ENCODE measurements around the gene RBM17. TPM values are rescaled to one million over a fixed set of nuclear protein-coding genes. Genes with fewer than 3 reads are reported as not detected.

The RBM17 gene
- total RNA-seq, 1 experiment from 2014 or later, result 160 TPM

DNA sequence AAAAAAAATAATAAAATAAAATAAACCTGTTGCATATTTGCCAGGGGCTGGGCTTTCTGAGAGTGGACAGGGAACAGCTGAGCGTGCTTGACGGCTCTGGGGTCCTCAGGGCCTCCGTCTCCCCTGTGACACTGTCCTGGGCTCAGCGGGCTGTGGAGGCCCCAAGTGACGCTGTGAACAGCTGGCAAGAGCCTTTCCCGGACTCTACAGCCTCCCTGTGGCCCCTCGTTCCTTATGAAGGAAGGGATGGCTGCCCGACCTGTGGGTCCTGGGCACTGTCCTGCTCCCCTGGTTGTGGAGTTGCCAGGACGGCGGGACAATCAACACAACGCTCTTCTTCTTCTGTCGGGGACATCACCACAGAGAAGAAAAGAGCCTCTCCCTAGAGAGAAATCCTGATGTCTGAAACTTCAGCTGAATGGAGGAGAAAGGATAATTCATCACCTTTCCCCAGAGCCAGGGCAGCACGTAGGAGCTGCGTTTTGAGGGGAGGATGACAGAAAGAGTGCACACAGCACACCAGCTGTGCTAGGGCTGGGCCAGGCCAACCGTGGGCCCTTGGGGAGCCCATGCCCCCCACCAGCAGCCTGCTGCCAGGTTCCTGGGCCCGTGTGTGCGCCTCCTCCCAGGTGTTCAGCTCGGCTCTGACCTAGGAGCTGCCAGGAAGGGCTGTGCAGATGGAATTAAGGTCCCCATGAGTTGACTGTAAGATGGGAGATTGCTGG is 45.4 kb downstream of the RBM17 start:
- no peak overlapping the region for H3K4me3 Mint-ChIP-seq
- ChIA-PET CTCF (interaction anchor here (0.9 to 2.3 kb wide), 5 partner anchors 8 to 68 kb away, joined by 3 to 10 read pairs (median 6); partner anchors contain the start of gene PFKFB3), POLR2A (no interaction called here)
- TF ChIP-seq TEAD1 (CRISPR knock-in tag; IDR thresholded peaks at IDR 0.05), result no peak
- TF ChIP-seq ZBTB21 (CRISPR knock-in tag; IDR thresholded peaks at IDR 0.05; ENCODE audit: borderline replicate concordance), result no peak
- TF ChIP-seq ZNF263 (CRISPR knock-in tag; IDR thresholded peaks at IDR 0.05; ENCODE audit: low read depth), result no peak
- no peak for TF ChIP-seq NFYB (CRISPR knock-in tag; conservative IDR thresholded peaks at IDR 0.05; ENCODE audit: low read depth)
- TF ChIP-seq CREB1 (CRISPR knock-in tag; IDR thresholded peaks at IDR 0.05), result no peak
- no peak for TF ChIP-seq FOXJ3 (CRISPR knock-in tag; IDR thresholded peaks at IDR 0.05; ENCODE audit: borderline replicate concordance)
- TF ChIP-seq OVOL2 (CRISPR knock-in tag; IDR thresholded peaks at IDR 0.05; ENCODE audit: borderline replicate concordance), result no peak
- no peak for TF ChIP-seq FOXP1 (CRISPR knock-in tag; IDR thresholded peaks at IDR 0.05; ENCODE audit: borderline replicate concordance)
- TF ChIP-seq, protein P1, sequence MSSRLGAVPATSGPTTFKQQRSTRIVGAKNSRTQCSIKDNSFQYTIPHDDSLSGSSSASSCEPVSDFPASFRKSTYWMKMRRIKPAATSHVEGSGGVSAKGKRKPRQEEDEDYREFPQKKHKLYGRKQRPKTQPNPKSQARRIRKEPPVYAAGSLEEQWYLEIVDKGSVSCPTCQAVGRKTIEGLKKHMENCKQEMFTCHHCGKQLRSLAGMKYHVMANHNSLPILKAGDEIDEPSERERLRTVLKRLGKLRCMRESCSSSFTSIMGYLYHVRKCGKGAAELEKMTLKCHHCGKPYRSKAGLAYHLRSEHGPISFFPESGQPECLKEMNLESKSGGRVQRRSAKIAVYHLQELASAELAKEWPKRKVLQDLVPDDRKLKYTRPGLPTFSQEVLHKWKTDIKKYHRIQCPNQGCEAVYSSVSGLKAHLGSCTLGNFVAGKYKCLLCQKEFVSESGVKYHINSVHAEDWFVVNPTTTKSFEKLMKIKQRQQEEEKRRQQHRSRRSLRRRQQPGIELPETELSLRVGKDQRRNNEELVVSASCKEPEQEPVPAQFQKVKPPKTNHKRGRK (CRISPR knock-in tag; IDR thresholded peaks at IDR 0.05; ENCODE audit: borderline replicate concordance), result no peak
- TF ChIP-seq, protein P2, sequence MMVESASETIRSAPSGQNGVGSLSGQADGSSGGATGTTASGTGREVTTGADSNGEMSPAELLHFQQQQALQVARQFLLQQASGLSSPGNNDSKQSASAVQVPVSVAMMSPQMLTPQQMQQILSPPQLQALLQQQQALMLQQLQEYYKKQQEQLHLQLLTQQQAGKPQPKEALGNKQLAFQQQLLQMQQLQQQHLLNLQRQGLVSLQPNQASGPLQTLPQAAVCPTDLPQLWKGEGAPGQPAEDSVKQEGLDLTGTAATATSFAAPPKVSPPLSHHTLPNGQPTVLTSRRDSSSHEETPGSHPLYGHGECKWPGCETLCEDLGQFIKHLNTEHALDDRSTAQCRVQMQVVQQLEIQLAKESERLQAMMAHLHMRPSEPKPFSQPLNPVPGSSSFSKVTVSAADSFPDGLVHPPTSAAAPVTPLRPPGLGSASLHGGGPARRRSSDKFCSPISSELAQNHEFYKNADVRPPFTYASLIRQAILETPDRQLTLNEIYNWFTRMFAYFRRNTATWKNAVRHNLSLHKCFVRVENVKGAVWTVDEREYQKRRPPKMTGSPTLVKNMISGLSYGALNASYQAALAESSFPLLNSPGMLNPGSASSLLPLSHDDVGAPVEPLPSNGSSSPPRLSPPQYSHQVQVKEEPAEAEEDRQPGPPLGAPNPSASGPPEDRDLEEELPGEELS (CRISPR knock-in tag; IDR thresholded peaks at IDR 0.05), result no peak
- TF ChIP-seq, protein P3, sequence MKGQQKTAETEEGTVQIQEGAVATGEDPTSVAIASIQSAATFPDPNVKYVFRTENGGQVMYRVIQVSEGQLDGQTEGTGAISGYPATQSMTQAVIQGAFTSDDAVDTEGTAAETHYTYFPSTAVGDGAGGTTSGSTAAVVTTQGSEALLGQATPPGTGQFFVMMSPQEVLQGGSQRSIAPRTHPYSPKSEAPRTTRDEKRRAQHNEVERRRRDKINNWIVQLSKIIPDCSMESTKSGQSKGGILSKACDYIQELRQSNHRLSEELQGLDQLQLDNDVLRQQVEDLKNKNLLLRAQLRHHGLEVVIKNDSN (CRISPR knock-in tag; IDR thresholded peaks at IDR 0.05), result no peak
- TF ChIP-seq AR (CRISPR knock-in tag; IDR thresholded peaks at IDR 0.05), result no peak
- no peak for TF ChIP-seq GRHL2 (CRISPR knock-in tag; IDR thresholded peaks at IDR 0.05; ENCODE audit: insufficient replicate concordance, severe bottlenecking)
- no peak for TF ChIP-seq EMX1 (CRISPR knock-in tag; IDR thresholded peaks at IDR 0.05)
- no peak for TF ChIP-seq TP53 (CRISPR knock-in tag; IDR thresholded peaks at IDR 0.05)
- H3K27me3 Mint-ChIP-seq (ENCODE audit: low read depth), result peaks cover 5% of the 10 kb centered on the region
- no peaks in the 10 kb centered on the region for H3K9me3 Mint-ChIP-seq
- H3K27ac Mint-ChIP-seq, result no peak overlapping the region
- no peaks in the 10 kb centered on the region for H3K36me3 Mint-ChIP-seq
- DNase-seq (ENCODE audit: low spot score) (no peak), ATAC-seq (no peak)
- peaks cover 15% of the 10 kb centered on the region for H3K4me1 Mint-ChIP-seq

GRCh38 chr10:6135039-6135438 is 46.2 kb downstream of the RBM17 start:
- H3K36me3 Mint-ChIP-seq, result no peaks in the 10 kb centered on the region
- no peak overlapping the region for H3K27ac Mint-ChIP-seq
- H3K4me3 Mint-ChIP-seq, result no peak overlapping the region
- H3K4me1 Mint-ChIP-seq, result peaks cover 17% of the 10 kb centered on the region
- ATAC-seq, result no peak
- DNase-seq (ENCODE audit: low spot score), result no peak
- ChIA-PET CTCF (interaction anchor here (1.0 to 2.3 kb wide), 4 partner anchors 16 to 68 kb away, joined by 3 to 10 read pairs (median 6); partner anchors contain the start of gene PFKFB3), POLR2A (no interaction called here)
- peaks cover 5% of the 10 kb centered on the region for H3K27me3 Mint-ChIP-seq (ENCODE audit: low read depth)
- no peaks in the 10 kb centered on the region for H3K9me3 Mint-ChIP-seq
- TF ChIP-seq, protein P4, sequence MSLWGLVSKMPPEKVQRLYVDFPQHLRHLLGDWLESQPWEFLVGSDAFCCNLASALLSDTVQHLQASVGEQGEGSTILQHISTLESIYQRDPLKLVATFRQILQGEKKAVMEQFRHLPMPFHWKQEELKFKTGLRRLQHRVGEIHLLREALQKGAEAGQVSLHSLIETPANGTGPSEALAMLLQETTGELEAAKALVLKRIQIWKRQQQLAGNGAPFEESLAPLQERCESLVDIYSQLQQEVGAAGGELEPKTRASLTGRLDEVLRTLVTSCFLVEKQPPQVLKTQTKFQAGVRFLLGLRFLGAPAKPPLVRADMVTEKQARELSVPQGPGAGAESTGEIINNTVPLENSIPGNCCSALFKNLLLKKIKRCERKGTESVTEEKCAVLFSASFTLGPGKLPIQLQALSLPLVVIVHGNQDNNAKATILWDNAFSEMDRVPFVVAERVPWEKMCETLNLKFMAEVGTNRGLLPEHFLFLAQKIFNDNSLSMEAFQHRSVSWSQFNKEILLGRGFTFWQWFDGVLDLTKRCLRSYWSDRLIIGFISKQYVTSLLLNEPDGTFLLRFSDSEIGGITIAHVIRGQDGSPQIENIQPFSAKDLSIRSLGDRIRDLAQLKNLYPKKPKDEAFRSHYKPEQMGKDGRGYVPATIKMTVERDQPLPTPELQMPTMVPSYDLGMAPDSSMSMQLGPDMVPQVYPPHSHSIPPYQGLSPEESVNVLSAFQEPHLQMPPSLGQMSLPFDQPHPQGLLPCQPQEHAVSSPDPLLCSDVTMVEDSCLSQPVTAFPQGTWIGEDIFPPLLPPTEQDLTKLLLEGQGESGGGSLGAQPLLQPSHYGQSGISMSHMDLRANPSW (CRISPR knock-in tag; conservative IDR thresholded peaks at IDR 0.05; ENCODE audit: low read depth), result no peak
- TF ChIP-seq NR3C1 (CRISPR knock-in tag; conservative IDR thresholded peaks at IDR 0.05; ENCODE audit: low read depth), result no peak
- no peak for TF ChIP-seq ATF2 (CRISPR knock-in tag; IDR thresholded peaks at IDR 0.05; ENCODE audit: borderline replicate concordance, low read depth)
- TF ChIP-seq TCF7 (CRISPR knock-in tag; IDR thresholded peaks at IDR 0.05; ENCODE audit: low read depth), result no peak
- no peak for TF ChIP-seq RELA (CRISPR knock-in tag; IDR thresholded peaks at IDR 0.05; ENCODE audit: borderline replicate concordance)
- no peak for TF ChIP-seq FOXK1 (CRISPR knock-in tag; IDR thresholded peaks at IDR 0.05)
